Thymus (tissue), 11 donors: ENCODE results near the gene SIM1. TPM values are rescaled to one million over a fixed set of nuclear protein-coding genes. Genes with fewer than 3 reads are reported as not detected.

Experiments used
- DNase-seq, 9 donors: peaks; one replicate each; pipeline ENCODE4 v3.0.0-alpha.2; 2013; ENCODE audit warnings: low spot score in 9 of 9, low read depth in 6 of 9, missing footprints in 1 of 9
- H3K27ac ChIP-seq, 2 donors: one replicate each; pipeline ENCODE4 v1.5.1; 2013; ENCODE audit warnings: control low read depth in 1 of 2, low read depth in 1 of 2, low read length in 1 of 2, mild to moderate bottlenecking in 1 of 2, moderate library complexity in 1 of 2
- H3K27me3 ChIP-seq, 2 donors: one replicate each; pipeline ENCODE4 v1.5.1; 2013; ENCODE audit warnings: low read length in 1 of 2; ENCODE audit not compliant: control insufficient read depth in 2 of 2, insufficient read depth in 1 of 2
- H3K36me3 ChIP-seq, 2 donors: one replicate each; pipeline ENCODE4 v1.5.1; 2013; ENCODE audit warnings: low read length in 1 of 2, mild to moderate bottlenecking in 1 of 2, moderate library complexity in 1 of 2; ENCODE audit not compliant: control insufficient read depth in 2 of 2, insufficient read depth in 2 of 2
- H3K4me1 ChIP-seq, 2 donors: one replicate each; pipeline ENCODE4 v1.5.1; 2013; ENCODE audit warnings: low read length in 2 of 2; ENCODE audit not compliant: control insufficient read depth in 2 of 2, insufficient read depth in 2 of 2
- H3K4me3 ChIP-seq, 2 donors: one replicate each; pipeline ENCODE4 v1.5.1; 2013; ENCODE audit warnings: low read length in 2 of 2, control low read depth in 1 of 2, mild to moderate bottlenecking in 1 of 2
- H3K9me3 ChIP-seq, 2 donors: one replicate each; pipeline ENCODE4 v1.5.1; 2013; ENCODE audit warnings: low read length in 1 of 2, mild to moderate bottlenecking in 1 of 2; ENCODE audit not compliant: control insufficient read depth in 2 of 2, insufficient read depth in 1 of 2
- WGBS: extraction: QIAGEN DNeasy Blood & Tissue Kit; methylation state at CpG from one replicate; pipeline ENCODE4 v1.1.7; 2013; 5-methylcytosine and 5-hydroxymethylcytosine counted together
- polyA plus RNA-seq: library from polyadenylated mRNA; stranded (reverse); fragments of 200-250 nt; gene quantifications from one replicate; pipeline ENCODE4 v1.2.3, GENCODE V29; 2013
- total RNA-seq: library from RNA; stranded (reverse); fragments of 120-200 nt; gene quantifications from one replicate; pipeline ENCODE4 v1.2.4, GENCODE V29; 2013
- donor health status: healthy.

The SIM1 gene
- total and polyA plus RNA-seq, 2 donors = 0.02 to 0.05 TPM

DNA sequence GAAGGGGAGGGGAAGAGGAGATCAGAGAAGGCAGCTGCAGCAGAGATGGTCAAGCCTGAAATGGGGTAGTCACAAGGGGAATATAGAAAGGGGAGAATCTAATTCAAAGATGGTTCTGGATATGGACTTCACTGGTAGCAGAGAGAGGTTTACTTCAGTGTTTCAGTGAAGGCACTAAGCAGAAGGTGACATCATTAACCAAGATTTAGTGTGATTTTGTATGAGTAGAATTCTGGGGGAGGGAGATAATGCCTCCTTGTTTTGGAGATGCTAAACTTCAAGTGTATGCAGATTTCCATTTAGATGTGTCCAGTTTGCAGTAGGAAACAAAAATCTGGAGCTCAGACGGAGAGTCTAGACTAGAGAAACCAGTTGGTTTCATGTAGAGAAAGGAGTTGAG, 13.1 kb downstream of the SIM1 start:
- 59% methylated on average over 1 of the region's 1 CpG for WGBS
- Histone ChIP-seq H3K36me3 (no peaks in the 10 kb centered on the region), H3K27me3 (peaks cover 77 to 99% of the 10 kb centered on the region in 2 donors), H3K9me3 (peaks cover 0 to 14% of the 10 kb centered on the region in 2 donors), H3K4me3 (no peak overlapping the region), H3K4me1 (no peaks in the 10 kb centered on the region), H3K27ac (no peak overlapping the region)
- DNase-seq = no peak

DNA sequence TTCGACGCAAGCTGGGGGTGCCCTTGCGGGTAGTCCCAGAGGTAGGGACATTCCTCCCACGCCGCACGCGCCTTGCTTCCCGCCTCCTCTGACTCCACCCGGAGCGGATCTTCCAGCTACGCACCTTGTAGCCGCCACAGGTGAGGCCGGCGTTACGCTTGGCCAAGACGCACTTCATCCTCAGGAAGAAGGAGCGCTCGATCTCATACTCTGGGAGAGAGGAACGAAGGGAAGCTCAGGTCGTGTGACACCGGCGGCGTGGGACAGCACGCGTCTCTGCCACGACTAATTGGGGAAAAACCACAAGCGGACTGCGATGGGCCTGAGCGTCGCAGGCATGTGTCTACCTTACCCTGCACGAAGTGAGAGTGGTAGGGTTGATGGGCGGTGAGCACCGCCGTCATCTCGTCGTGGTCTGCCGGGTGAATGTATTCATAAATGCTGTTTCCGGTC, 15.5 kb downstream of the SIM1 start:
- WGBS = 14% methylated on average over 38 of the region's 38 CpGs
- Histone ChIP-seq H3K27me3 (peaks cover 65 to 99% of the 10 kb centered on the region in 2 donors), H3K4me3 (no peak overlapping the region), H3K9me3 (peaks cover 0 to 12% of the 10 kb centered on the region in 2 donors), H3K4me1 (no peaks in the 10 kb centered on the region), H3K27ac (no peak overlapping the region), H3K36me3 (no peaks in the 10 kb centered on the region)
- DNase-seq = no peak

DNA sequence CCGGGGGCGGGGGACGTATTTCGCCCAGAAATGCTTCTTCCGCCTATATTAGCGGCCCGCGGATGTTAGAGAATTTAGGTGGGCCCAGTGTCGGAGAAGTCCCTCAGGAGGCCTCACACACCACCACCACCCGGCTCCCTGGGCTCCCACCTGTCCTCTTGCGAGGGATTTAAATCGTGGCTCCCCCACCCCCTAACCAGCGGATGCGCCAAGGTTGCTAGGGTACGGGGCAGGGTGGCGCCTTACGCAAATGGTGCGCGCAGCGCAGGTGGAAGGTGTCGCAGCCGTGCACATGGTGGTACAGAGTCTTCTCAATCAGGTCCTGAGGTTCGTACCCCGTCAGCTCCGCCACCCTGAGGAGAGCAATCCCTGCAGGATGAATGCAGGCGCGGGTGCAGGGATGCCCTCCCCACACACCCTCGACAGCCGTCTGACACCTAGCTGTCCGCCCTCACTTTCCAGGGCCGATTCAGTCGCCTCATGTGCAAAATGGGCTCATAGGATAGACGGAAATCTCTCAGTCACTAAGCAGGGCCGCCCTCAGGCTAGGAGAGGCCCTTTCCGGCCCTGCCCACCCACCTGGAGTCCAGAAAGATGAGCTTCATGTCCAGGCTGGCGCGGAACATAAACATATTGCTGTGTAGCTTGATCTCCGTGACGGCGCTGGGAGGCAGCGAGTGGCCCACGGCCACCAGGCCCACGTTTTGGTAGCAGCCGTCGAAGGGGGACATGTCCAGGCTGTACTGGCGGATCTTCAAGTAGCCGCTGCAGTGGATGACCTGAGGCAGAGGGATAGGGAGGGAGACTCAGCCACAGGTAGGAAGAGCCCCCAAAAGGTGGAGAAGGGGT, 16.6 kb downstream of the SIM1 start:
- Histone ChIP-seq H3K36me3 (no peaks in the 10 kb centered on the region), H3K27me3 (peaks cover 54 to 92% of the 10 kb centered on the region in 2 donors), H3K4me3 (no peak overlapping the region), H3K27ac (no peak overlapping the region), H3K4me1 (no peaks in the 10 kb centered on the region), H3K9me3 (peaks cover 0 to 12% of the 10 kb centered on the region in 2 donors)
- DNase-seq = no peak
- WGBS = 16% methylated on average over 47 of the region's 47 CpGs

DNA sequence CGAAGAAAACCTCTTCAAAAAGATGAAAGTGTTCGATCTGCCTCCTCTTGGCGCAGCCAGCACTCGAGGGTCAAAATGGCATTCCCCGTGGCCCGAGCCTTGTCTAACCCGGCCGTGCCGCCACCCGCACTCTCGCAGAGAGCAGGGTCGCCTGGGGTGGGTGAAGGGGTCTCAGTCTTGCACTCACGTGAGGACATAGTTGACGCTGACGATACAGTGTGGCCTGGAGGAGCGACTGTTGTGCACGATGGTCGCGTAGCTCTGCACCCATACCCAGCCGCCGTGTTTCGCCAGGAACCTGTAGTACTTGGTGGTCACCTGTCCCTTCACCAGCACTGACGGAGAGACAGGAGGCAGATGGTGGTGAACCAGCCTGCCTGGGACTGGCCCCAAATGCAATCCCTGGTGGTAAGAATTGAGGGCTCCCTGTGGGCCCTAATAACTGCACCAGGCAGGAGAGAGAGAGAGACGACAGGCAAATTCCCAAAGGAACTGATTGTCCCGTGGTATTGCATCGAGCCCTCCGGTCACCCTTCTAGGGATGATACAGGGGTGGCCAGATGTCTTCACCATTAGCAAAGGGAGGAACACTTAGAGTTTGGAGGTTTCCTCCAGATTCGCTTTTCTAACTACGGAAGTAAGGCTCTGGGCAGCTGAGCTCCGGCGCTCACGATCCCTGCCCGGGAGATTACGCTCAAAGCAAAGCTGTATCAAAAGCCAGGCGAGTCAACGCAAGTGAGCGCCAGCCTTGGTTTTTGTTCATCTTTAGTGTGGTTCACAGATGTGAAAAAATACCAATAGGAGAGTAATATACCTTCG, 17.4 kb downstream of the SIM1 start:
- no peak overlapping the region for H3K27ac ChIP-seq
- no peaks in the 10 kb centered on the region for H3K4me1 ChIP-seq
- no peak overlapping the region for H3K4me3 ChIP-seq
- 7% methylated on average over 38 of the region's 38 CpGs for WGBS
- H3K9me3 ChIP-seq = peaks cover 0 to 12% of the 10 kb centered on the region in 2 donors
- no peaks in the 10 kb centered on the region for H3K36me3 ChIP-seq
- no peak for DNase-seq
- peaks cover 46 to 86% of the 10 kb centered on the region in 2 donors for H3K27me3 ChIP-seq

DNA sequence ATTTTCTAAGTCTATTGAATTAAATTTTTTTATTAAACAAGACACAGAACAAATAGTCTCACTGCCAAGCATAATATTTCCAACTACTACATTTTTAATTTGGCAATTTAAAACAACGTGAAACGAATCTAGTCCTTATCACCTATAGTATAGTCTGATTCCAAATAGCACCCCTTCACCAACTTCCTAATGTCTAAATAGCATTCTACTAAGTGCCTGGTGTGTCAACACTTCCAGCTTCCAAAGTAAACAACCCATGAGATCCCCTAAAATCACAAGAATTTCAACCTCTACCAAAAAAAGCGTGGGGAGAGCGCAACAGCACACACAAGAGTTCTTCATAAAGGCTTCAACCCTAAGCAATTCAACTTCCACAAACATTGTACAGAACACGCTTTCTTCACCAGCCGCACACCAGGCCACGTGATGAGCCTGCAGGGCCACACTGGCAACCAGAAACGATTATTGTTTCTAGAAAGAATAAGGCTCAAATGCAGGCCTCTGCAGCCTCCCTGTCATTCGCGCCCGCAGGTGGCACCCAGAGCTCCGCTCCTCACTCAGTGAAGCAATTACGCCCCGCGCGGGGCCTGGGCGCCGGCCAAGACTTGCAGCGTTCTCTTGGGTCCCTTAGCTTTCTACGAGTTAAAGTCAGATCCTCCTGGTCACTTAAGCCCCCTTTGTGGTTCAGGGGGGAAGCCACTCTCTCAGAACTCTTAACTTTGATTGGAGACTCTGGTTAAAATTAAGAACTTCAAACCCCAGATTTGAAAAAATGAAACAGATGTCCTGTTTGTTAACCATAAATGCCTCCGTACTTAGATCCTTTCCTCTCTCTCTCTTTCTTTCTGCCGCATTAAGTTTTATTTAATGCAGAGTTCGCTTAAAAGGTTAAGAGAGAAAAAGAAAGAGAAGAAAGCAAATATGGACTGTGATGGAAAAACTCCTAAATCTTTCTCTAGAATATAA, 18.3 kb downstream of the SIM1 start:
- Histone ChIP-seq H3K36me3 (no peaks in the 10 kb centered on the region), H3K4me3 (no peak overlapping the region), H3K27me3 (peaks cover 39 to 82% of the 10 kb centered on the region in 2 donors), H3K27ac (no peak overlapping the region), H3K4me1 (no peaks in the 10 kb centered on the region), H3K9me3 (peaks cover 0 to 12% of the 10 kb centered on the region in 2 donors)
- DNase-seq = no peak
- 8% methylated on average over 23 of the region's 23 CpGs for WGBS

DNA sequence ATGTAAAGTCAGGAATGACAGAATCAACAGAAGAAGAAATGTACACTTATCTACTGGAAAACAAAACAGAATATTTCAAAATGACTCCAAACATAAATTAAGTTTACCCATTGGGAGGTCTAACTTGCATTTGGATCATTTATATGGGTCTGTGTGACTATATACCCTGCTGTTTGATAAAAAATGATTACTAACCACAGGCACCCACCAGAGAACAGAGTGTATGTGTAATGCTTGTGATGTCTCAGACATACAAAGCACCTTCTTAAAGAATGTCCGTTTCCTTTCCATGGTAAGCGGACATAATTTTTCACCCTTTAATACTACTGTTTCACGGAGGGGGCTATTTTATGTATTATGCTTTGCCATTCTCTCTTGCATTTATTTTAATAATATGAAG, 19.2 kb downstream of the SIM1 start:
- peaks cover 0 to 12% of the 10 kb centered on the region in 2 donors for H3K9me3 ChIP-seq
- no peaks in the 10 kb centered on the region for H3K36me3 ChIP-seq
- no peaks in the 10 kb centered on the region for H3K4me1 ChIP-seq
- no peak for DNase-seq
- no peak overlapping the region for H3K4me3 ChIP-seq
- H3K27ac ChIP-seq = no peak overlapping the region
- WGBS = 45% methylated on average over 3 of the region's 3 CpGs
- H3K27me3 ChIP-seq = peaks cover 39 to 79% of the 10 kb centered on the region in 2 donors

DNA sequence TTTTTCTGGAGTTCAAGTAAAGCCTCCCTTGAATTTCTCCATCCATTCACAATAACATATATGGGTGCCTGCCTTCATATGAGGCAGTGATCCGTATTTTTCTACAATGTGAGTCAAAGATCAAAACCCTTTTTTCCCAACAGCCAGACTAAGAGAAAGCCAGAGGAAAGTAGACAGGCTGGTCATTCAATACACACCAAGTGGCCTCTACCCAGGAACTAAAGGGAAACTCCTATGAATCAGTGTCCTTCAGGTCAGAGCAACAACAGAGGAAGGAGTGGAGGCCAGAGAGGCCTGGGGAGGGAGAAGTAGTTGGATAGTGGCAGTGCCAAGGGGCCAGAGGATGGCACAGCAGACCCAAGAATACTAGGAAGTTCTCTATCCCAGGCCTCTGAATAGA, 23.8 kb downstream of the SIM1 start:
- Histone ChIP-seq H3K27ac (no peak overlapping the region), H3K36me3 (no peaks in the 10 kb centered on the region), H3K9me3 (no peaks in the 10 kb centered on the region), H3K4me1 (no peaks in the 10 kb centered on the region), H3K4me3 (no peak overlapping the region), H3K27me3 (peaks cover 2 to 38% of the 10 kb centered on the region in 2 donors)
- no peak for DNase-seq
- 92% methylated on average over 1 of the region's 1 CpG for WGBS

DNA sequence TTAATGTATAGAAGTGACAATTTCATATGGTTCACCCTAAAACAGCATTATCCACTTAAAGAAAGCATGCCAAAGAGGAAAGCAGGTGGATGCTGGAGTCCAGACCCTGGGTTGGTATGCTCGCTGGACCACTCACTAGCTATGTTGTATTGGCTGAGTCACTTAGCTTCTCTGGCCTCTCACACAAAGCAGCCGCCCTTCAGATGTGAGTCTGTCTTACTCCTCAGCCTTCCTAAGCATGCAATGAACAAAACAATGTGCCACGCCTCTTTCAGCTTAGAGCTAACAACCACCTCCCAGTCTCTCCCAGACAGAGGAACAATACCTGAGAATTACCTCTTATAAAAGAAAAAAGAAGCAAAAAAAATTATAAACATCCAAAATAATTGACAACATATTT, 29.4 kb downstream of the SIM1 start:
- 92% methylated on average over 3 of the region's 3 CpGs for WGBS
- Histone ChIP-seq H3K9me3 (no peaks in the 10 kb centered on the region), H3K27ac (no peak overlapping the region), H3K4me3 (no peak overlapping the region), H3K36me3 (no peaks in the 10 kb centered on the region), H3K27me3 (peaks cover 0 to 3% of the 10 kb centered on the region in 2 donors), H3K4me1 (no peaks in the 10 kb centered on the region)
- no peak for DNase-seq
